ENCODE data around the gene NRTN.
"Not testable (repeated sequence)": the region's sequence is repeated elsewhere in the genome, so short reads cannot be mapped to it uniquely, and the experiment has no call there.

Gene NRTN

DNA sequence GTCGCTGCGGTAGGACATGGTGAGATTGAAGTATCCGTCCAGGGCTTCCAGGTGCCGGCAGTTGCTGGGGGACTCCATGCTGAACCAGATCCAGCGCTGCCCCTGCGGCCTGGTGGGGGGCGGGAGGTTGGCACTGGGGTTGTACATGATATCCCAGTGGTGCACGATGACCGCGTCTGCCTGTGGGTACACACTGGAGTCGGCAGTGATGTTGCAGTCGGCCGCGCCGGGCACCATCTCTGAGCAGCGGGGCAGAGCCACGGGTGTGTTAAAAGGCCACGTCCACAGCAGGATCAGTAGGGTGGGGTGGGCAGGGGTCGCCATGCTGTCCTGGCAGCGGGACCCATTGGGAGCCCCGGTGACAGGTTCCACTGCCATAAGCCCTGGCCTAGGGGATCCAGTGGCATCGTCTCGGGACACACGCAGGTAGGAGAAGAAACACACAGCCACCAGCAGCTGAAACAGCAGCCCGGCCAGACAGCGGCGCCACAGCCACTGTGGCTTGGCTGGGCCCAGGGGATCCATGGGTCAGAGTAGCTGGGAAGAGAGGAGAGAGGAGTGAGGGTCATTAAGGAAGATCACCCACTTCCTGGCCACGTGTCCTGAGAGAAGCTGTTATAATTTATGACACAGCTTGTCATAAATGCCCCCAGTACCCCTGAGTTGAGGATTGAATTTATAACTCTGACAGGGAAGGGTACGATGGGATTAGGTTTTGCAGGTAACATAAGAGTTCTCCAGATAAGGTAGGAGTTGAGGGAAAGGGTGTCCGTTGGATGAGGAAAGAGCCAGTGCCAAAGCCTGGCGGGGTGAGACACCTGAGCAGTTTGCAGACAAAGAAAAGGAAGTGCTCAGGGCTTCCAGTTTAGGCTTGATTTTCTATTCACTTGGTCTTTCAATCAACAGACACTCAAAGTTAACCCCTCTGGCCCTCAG, 62.6 kb downstream of the NRTN start:
- DNase-seq (ENCODE audit: low read depth): no peak

DNA sequence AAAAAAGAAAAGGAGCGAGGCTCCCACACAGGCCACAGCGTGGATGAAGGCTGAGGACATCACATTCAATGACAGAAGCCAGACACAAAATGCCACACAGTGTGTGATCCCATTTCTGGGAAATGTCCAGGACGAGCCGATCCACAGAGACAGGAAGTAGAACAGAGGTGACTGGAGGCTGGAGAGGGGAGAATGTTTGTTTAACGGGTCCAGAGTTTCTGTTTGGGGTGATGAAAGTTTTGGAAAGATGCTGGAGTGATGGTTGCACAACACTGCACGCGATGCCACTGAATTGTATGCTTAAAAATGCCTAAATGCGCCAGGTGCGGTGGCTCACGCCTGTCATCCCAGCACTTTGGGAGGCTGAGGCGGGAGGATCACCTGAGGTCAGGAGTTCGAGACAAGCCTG, 66.1 kb downstream of the NRTN start:
- no peak for DNase-seq (ENCODE audit: low read depth)

DNA sequence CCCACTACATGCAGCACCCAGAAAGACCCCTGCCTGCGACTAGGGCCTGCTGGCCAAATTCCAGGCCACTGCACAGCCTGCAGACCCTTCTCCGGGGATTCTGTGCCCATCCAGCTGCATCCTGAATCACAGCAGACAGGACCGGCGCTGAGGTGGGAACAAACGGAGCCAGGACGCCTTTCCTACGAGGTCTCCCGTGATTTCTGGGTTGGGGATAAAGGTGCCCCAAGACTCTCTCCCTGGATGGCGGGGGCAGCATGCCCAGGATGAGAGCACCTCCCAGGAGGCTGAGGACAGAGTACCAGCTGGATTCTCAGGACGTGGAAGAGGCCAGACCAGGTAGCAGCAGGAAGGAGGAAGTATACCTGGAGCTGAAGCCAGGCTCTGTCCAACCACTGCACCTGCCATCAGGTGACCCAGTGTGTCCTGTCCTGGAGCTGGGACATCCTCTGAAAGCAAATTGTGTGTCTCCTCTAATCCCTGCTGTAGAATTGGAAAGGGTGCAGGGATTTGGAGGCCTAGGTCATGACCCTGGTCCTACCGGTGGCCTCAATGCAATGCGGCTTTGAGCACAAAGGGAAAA, 68.8 kb downstream of the NRTN start:
- no peak for DNase-seq (ENCODE audit: low read depth)

DNA sequence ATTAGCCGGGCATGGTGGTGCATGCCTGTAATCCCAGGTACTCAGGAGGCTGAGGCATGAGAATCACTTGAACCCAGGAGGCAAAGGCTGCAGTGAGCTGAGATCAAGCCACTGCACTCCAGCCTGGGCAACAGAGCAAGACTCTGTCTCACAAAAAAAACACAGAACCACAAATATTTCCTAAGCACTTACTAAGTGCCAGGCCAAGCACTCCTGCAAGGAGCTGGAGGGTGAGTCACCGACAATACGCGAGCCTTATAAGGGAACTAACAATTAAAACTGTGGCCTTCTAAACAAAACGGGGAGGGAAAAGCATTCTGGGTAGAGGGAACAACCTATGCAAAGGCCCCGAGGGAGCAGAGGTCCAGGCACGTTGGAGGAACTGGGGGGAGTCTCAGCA, 69.6 kb downstream of the NRTN start:
- DNase-seq (ENCODE audit: low read depth): not testable (repeated sequence)

DNA sequence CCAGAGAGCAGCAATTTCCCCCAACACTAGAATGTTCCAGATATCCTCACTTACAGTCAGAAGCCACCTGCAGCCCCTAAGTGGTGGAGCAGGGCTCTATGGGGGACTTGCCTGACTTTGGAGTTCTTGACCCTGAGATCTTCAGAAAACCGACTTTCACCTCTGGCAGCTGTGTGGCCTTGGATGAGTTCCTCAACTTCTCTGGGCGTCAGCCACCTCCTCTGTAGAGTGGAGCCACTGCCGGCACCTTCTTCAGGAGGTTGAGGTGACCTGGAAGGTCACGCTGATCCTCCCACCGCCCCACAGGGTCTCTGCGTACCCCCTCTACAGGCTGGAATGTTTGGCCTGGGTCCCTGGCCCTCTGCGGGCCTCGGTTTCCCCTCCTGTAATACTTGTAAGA, 72.6 kb downstream of the NRTN start:
- DNase-seq (ENCODE audit: low read depth): no peak

DNA sequence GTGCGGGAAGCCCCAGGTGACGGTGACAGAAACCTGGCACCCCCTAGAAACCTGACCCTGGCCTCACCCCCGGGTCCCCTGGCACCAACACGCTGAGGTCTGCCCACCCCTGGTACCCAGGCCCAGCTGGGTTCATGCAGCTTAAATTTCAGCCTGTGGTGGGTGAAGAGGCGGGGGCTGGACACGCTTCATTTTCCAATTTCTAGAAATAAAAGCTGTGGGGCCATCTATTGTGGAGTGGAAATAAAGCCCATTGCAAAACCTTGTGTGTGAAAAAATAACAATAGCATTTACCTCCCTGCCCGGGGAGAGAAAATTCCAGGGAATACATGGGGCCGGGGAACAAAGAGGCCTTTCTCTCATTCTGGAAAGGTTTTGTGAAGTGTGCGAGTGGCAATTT, 73.0 kb downstream of the NRTN start:
- no peak for DNase-seq (ENCODE audit: low read depth)
